AG09319 (cell line): ENCODE results near the gene SMIM45.

ENCODE experiments used
- DNase-seq: peaks from one replicate; pipeline ENCODE4 v3.0.0-alpha.2; 2010; ENCODE audit warnings: low read depth; ENCODE audit errors: extremely low read depth
- TF ChIP-seq, protein P1 (sequence below): IDR thresholded peaks from 2 replicates; pipeline ENCODE4 v1.5.1; 2011; ENCODE audit warnings: low read depth, mild to moderate bottlenecking, inconsistent platforms, low read length, moderate library complexity

SMIM45 gene

DNA sequence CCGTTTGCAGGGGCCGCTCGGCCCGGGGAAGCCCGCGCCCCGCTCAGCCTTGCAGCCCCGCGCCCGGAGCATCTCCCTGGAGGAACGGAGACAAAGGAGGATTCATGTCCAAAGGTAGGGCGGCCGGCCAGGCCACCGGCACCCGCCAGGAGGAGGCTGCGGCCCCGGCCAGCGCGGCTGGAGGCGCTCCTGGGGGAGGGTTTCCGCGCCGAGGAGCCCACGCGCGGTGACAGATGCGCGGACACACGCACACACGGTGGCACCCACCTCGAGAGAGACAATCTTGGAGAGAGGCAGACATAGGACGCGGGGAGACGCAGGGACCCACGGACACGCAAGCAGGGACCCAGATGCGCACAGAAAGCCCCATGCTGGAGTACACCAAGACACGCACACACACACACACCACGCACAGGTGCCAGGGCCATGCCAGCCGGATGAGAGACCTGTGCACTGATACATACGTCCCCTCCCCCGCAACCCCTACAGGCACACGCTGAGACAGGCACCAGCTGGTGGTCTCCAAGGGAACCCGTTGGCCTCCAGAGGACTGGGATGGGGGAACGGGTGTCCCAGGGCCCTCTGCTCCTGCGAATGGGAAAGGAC is 25.1 kb downstream of the SMIM45 start:
- TF ChIP-seq, protein P1, sequence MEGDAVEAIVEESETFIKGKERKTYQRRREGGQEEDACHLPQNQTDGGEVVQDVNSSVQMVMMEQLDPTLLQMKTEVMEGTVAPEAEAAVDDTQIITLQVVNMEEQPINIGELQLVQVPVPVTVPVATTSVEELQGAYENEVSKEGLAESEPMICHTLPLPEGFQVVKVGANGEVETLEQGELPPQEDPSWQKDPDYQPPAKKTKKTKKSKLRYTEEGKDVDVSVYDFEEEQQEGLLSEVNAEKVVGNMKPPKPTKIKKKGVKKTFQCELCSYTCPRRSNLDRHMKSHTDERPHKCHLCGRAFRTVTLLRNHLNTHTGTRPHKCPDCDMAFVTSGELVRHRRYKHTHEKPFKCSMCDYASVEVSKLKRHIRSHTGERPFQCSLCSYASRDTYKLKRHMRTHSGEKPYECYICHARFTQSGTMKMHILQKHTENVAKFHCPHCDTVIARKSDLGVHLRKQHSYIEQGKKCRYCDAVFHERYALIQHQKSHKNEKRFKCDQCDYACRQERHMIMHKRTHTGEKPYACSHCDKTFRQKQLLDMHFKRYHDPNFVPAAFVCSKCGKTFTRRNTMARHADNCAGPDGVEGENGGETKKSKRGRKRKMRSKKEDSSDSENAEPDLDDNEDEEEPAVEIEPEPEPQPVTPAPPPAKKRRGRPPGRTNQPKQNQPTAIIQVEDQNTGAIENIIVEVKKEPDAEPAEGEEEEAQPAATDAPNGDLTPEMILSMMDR = no peak
- no peak for DNase-seq

DNA sequence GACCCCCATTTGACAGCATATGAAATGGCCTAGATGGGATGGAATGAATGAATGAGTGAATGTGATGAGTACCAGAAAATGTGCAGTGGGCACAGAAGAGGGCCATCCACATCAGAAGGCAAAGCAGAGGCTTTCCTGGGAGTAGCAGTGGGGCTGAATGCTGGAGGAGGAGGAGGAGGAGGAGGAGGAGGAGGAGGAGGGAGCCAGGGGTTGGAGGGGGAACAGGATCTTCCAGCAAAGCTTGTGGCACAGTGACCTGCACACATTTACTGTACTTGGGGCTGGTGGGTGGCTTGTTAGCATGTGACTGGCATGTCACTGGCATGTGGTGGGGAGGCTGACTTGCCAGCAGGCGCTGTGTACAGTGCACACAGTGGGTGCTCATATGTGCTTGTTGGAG is 26.8 kb downstream of the SMIM45 start:
- DNase-seq = no peak
- TF ChIP-seq, protein P1 = no peak

DNA sequence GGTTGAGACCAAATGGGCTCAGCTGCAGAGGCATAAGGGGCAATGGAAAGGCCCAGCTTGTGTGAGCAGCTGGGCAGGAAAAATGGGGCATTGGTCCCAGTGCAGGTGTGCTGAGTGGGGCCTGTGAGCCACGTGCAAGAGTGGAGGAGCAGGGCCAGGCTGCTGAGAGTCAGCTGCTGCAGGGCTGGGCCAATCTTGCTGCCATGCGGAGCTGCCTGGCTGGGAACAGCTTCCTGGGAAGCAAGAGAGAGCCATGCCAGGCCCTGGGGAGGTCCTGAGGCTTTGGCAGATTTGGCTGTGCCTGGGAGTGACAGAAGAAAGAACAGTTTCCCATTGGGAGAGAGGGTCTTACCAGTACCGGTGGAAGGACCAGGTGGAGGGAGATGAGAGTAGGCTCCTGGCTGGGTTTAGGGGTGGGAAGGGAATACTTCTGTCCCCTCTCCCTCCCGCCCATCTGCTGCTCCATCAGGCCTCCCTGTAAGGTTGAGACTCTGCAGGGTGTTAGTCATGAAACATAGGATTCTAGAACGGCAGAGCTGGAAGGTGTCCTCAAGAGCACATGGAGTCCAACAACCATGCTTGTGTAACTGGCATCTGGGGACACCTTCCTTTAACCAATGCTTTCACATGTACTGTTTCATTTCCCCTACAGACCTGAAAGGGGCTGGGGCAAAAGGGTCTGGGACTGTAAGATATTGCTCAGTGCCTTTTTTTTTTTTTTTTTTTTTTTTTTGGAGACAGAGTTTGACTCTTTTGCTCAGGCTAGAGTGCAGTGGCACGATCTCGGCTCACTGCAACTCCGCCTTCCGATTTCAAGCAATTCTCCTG is 27.7 kb downstream of the SMIM45 start:
- TF ChIP-seq, protein P1 = no peak
- no peak for DNase-seq

DNA sequence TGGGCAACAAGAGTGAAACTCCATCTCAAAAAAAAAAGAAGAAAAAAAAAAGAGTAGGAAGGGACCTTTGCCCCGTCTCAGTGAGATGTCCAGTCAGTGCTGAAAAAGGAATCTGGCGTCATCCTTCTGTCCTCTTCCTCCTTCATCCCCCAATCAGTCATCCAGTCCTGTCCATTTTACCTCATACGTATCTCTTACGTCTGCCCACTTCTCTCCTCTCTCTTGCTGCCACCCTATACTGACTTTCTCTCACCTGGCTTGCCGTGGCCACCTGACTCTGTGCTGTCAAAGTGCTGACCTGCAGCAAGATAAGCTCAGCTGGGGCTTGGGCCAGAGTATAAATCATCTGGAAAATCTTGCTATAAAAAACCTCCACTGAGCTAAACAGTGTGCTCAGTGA is 30.9 kb downstream of the SMIM45 start:
- TF ChIP-seq, protein P1 = no peak
- no peak for DNase-seq

DNA sequence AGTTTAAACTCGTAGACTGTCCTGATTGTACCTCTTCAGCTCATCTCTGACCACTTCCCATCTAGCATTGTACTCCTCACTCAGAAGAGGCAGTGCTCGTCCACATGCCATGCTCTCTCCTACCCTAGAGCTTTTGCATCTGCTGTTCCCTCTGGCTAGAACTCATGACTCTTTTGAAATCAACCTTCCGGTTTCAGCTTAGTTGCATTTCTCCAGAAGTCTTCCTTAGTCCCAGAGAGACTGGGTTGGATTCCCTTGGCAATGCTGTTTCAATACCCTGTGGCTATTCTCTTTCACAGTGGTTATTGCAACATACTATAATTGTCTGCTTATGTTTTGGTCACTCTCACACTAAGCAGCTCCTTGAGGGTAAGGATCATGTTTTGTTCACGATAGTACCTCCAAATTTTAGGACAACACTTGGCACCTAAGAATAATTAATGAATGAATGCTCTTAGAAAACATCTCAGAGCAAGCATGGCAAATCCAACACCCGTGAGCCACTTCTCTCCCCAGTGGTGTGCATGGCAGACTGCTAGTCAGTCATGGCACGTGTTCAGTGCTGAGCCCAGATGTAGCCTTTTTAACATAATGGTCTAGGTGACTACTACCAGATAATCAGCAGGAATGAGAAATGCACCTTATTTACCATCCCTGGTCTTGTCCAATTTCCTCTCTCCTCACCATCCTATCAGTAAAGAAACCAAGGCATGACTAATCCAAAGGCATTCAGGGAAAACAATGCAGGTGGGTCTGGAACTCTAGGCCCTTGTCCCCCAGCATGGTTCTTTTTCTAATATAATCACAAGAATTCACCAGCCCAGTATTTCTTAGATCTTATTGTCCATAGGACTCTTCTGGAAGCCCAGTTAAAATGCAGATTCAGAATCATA is 31.8 kb downstream of the SMIM45 start:
- TF ChIP-seq, protein P1 = no peak
- DNase-seq = peak; percentile 69

DNA sequence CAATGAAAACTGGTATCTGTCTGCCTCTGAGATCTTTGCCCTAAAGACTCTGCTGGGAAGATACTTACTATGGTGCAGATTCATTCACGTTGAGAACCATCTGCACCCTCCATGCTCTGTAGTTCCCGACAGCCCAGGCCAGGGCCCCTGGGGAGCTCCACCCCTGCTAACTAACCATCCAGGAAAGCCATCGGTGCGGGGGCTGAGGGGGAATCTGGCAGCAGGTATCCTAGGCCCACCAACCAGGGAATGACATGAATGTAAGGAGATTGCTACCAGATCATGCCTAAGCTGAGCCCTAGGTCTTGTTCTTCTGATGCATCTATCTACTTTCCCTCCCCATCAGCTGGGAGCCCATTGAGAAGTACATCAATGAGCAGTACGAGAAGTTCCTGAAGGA is 35.3 kb downstream of the SMIM45 start:
- DNase-seq = no peak
- TF ChIP-seq, protein P1 = no peak

DNA sequence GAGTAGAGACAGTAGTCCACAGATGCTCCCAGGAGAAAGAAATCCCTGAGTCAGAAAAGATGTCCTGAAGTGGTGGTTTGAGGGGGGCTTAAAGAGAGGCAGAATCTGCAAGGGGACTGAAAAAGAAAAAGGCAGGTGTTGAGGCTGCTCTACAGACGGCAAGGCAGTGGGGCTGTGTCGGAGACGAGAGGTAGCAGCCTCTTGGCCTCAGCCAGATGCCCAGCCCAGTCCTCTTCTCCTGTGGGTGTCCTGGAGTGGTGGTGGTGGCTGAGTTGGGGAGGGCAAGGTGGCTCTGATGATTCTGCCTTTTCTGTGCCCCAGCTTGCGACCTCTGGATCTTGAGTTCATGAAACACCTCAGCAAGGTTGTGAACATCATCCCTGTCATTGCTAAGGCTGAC is 37.3 kb downstream of the SMIM45 start:
- TF ChIP-seq, protein P1 = no peak
- no peak for DNase-seq
